GM19239 (cell line): ENCODE data around the gene LRP4.

Experiments used
- DNase-seq: peaks from one replicate; pipeline ENCODE4 v3.0.0; 2011; ENCODE audit warnings: low spot score; ENCODE audit not compliant: insufficient read length
- FAIRE-seq: peaks from 2 replicates; lab custom pipeline; 2011; peaks lifted over from hg19 to GRCh38; lab: Jason Lieb, UNC

The LRP4 gene

GRCh38 chr11:46920755-46921154 is 2.4 kb upstream of the LRP4 start:
- FAIRE-seq (no peak), DNase-seq (no peak)

GRCh38 chr11:46918788-46919513 is 601 bp upstream of the LRP4 start:
- FAIRE-seq: no peak
- DNase-seq: no peak

- no peak for FAIRE-seq
- DNase-seq: no peak
Measured at GRCh38 chr11:46917762-46918082, 628 bp downstream of the LRP4 start.

- DNase-seq (no peak), FAIRE-seq (no peak)
Measured at GRCh38 chr11:46917109-46917761, 1.1 kb downstream of the LRP4 start.

GRCh38 chr11:46916286-46917108 is 1.9 kb downstream of the LRP4 start:
- FAIRE-seq: no peak
- DNase-seq: no peak

GRCh38 chr11:46914910-46915309 is 3.4 kb downstream of the LRP4 start:
- FAIRE-seq: no peak
- DNase-seq: no peak

GRCh38 chr11:46914363-46914762 is 4.0 kb downstream of the LRP4 start:
- DNase-seq: no peak
- FAIRE-seq: no peak

GRCh38 chr11:46913484-46913883 is 4.9 kb downstream of the LRP4 start:
- DNase-seq: no peak
- FAIRE-seq: no peak

GRCh38 chr11:46912526-46913150 is 5.7 kb downstream of the LRP4 start:
- FAIRE-seq (no peak), DNase-seq (no peak)

GRCh38 chr11:46907606-46908005 is 10.7 kb downstream of the LRP4 start:
- DNase-seq: no peak
- FAIRE-seq: no peak

GRCh38 chr11:46906609-46907041 is 11.7 kb downstream of the LRP4 start:
- no peak for FAIRE-seq
- DNase-seq: no peak

- DNase-seq (no peak), FAIRE-seq (no peak)
Measured at GRCh38 chr11:46905806-46906205, 12.5 kb downstream of the LRP4 start.

- FAIRE-seq: no peak
Measured at GRCh38 chr11:46903846-46904245, 14.5 kb downstream of the LRP4 start.

GRCh38 chr11:46902694-46903093 is 15.7 kb downstream of the LRP4 start:
- DNase-seq (no peak), FAIRE-seq (no peak)

More at GRCh38 chr11:46903846-46904245, 14.5 kb downstream of the LRP4 start:
- DNase-seq: no peak

GRCh38 chr11:46901156-46901555 is 17.2 kb downstream of the LRP4 start:
- FAIRE-seq: no peak
- DNase-seq: no peak

- no peak for DNase-seq
- FAIRE-seq: no peak
Measured at GRCh38 chr11:46900091-46900746, 18.1 kb downstream of the LRP4 start.

GRCh38 chr11:46899501-46900025 is 18.8 kb downstream of the LRP4 start:
- DNase-seq: no peak
- no peak for FAIRE-seq

GRCh38 chr11:46898396-46899095 is 19.8 kb downstream of the LRP4 start:
- DNase-seq: no peak
- FAIRE-seq: no peak

GRCh38 chr11:46896719-46897406 is 21.5 kb downstream of the LRP4 start:
- FAIRE-seq (no peak), DNase-seq (no peak)
